Activated T-cell treated with anti-CD3 and anti-CD28 coated beads, Interleukin-2, amount 50 U/mL, for 1 hour (primary cell): ENCODE measurements around the gene EPHB2.

Experiments
- DNase-seq: peaks from one replicate; pipeline ENCODE4 v3.0.0-alpha.2; 2020

Gene EPHB2

DNA sequence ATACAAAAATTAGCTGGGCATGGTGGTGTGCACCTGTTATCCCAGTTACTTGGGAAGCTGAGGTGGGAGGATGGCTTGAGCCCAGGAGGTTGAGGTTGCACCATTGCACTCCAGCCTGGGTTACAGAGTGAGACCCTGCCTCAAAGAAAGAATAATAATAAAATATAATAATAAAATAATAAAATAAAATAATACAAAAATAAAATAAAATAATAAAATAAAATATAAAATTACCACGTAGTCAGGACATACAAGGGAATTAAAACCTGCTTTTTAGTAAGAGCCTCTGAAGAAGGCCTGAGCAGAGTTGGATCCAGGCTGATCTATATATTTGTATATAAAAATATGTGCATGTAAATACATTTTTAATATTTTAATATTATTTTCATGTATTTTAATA lies 41.7 kb downstream of the EPHB2 start:
- DNase-seq: no peak

DNA sequence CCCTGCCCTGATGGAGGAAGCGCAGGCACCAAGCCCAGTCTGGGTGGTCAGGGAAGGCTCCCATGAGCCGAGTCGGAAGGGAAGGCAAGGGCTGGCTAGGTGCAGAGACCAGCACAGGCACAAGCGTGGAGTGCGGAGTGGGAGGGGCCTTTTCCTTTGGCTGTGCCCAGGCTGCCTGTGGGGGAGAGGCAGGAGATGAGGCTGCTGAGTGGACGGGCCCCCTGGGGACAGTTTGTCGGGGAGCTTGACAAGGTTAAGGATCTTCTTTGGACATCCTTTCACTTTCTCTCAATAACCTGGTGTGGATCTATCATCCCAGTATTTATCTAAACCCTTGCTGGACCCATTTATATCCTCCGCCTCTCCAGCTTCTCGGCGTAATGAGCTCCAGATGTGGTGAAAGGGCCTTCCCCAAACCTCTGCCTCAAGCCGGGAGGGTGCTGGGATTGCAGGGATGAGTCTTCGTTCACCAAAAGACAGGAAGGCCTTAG lies 42.9 kb downstream of the EPHB2 start:
- DNase-seq: no peak

DNA sequence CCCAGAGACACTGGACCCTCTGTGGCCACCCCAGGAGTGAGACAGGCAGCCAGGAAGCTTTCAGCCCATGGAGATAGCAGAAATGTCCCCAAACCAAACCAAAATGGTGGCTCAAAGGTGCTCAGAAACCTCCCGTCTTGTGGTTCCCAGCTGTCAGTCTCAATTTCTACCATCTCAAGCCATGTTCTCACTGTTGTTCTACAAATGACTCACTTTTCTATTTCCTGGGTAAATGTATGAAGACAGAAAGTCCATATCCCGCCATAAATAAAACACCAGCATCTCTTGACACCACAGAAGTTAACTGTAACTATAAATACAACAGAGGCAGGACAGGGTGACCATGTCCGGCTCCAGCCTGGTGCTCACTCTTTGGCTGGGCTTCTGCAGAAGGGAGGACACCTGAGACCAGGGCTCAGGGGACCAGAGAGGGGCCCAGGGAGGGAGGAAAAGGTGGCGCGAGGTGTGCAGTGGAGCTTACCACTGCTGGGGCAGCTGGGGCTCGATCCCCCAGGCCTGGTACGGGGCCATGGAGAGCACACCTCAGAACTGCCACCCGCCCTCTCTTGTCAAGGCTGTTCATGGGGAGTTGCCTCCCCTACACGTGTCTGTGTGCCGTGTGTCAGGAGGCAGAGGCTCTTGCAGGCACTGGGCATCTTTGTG lies 43.6 kb downstream of the EPHB2 start:
- DNase-seq: no peak

DNA sequence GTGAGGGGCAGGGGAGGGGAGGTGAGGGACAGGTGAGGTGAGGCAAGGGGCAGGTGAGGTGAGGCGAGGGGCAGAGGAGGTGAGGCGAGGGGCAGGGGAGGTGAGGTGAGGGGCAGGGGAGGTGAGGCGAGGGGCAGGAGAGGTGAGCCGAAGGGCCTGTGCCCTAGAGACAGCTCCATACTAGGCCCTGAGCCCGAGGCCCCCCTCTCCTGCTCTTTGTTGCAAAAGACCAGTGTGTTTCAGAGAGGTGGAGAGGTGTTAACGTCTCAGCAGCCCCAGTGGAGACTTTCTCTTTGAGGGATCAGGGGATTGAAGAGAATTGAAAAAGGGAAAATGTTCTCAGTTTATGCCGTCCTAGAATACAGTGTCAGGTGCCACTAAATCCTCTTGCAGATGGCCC lies 44.2 kb downstream of the EPHB2 start:
- no peak for DNase-seq

DNA sequence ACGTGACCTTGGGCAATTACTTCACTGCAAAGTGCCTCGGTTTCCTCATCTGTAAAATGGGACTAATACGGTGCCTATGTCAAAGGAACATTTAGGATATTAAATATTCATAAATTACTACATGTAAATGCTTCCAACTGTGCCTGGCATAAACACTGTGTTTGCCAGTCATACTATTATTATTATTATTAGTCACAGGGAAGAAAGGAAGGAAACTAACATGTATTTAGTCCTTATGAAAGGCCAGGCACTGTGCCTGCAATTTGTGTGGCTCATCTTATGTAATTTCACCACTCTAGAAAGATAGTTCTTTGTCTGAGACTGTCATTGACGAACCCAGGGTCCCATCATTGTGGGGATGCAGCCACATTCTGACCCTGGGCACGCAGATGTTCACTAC lies 45.0 kb downstream of the EPHB2 start:
- DNase-seq: no peak

DNA sequence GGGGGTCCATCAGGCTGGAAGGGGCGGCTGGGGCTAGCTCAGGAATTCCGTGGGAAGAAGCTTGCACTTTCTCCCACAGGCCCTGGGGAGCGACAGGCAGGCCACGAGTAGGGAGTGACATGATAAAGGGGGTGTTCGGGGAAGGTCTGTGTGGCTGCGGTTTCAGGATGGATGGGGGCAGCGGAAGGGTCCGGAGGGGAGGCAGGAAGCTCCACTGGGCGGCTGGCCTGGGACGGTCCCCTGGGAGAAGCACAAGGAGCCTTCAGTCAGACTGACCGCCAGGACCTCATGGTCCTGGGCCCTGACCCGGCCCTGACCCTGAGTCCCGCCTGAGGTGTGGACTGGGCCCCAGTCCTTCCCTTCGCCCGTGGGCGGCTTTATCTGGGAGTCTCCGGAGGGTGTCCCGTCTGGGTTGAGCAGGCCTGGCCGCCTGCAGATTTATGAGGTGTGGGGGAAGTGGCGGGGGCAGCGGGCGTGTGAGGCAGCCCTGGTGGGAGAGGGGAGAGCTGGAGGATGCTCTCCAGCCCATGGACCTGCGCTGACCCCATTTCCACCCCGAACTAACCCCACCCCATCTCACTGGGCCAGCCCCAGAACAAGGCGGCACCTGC lies 45.6 kb downstream of the EPHB2 start:
- DNase-seq: no peak

DNA sequence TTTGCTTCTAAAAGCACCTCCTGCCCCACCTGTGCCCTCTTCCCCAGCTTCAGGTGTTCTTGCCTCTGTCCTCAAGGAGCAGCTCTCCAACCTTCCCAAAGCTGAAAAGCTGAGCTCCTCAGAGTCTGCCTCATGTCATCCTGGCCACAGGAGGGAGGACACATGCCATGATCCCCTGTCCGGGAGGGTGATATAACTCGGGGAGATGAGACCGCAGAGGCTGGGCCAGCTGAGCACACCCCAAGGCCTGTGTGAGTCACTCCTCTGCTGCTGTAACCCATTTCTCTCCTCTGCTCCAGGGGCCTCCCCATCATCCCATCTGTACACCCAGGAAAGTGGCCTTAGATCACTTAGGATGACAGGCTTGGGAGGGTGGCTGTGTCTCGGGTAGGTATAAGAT lies 49.8 kb downstream of the EPHB2 start:
- no peak for DNase-seq

DNA sequence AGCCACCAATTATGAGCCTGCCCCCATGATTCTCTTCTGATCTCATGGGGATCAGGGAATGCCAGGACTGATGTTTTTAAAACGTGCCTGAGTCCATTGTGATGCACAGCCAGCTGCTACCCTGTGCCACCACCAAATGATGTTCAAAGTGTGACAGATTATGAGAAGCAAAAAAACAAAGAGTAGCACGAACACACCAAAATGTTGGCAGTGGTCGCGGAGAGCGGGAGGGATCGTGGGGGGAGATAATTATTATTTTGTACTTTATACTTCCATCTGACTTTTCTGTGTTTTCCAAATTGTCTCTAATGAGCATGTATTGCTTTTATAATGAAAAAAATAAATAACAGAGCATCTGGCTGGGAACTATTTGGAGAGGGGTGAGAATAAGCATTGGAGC lies 50.5 kb downstream of the EPHB2 start:
- DNase-seq: no peak

DNA sequence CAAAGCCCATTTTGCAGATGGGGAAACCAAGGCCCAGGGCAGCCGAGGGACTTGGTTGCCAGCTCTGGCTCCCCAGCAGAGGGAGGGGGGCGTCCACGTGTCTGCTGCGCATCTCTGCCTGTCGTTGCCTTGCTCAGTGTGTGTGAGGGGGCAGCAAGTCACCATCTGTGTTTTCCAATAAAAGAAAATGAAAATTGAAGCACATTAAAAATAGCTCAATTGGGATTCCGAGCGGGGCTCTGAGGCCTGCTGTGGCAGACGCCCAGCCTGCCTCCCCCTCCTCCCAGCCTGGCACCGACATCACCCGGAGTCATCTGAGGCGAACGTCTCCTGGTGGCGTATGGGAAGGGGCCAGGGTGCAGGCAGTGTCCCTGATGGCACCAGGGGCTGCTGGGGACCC lies 51.2 kb downstream of the EPHB2 start:
- no peak for DNase-seq

DNA sequence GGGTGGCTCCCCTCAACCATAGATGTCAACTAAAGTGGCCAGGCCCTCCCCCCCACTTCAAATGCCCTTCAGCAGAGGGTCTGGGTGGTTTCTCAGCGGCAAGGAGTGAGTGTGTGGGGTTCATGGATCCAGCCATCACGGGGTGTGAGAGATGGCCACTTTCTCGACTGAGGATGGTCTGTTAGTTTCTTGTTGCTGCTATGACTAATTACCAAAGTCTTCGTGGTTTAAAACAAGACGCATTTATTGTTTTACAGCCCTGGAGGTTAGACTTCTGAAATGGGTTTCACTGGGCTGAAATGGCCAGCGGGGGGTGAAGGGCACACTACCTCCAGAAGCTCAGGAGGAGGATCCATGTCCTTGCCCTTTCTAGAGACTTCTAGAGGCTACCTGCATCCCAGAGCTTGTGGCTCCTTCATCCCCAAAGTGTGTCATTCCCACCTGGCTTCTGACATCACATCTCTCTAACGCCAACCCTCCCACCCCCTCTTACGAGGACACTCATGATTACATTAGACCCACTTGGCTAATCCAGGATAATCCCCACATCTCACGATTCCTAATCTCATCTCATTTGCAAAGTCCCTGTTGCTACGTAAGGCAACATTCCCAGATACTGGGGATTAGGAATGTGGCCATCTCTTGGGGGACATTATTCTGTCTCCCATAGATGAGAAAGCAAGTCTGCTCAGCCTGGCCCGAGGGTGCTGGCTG lies 53.0 kb downstream of the EPHB2 start:
- DNase-seq: no peak

DNA sequence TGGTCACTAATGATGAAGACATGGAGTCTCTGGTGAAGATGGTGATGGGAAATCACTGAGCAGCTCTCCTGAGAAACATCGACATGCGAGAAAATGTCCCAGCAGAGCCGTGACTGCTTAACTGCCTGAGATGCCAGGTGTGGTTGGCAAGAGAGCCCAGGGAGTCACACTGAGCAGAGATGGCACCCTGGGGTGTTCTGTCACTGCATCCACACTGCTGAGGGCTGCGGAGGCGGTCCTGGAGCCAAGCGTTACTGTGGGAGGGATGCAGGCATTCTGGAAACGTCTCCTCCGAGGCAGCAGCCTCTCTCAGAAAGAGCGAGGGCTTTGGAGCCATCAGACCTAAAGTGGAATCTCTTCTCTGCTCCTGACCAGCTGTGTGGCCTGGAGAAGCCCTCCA lies 57.2 kb downstream of the EPHB2 start:
- no peak for DNase-seq

DNA sequence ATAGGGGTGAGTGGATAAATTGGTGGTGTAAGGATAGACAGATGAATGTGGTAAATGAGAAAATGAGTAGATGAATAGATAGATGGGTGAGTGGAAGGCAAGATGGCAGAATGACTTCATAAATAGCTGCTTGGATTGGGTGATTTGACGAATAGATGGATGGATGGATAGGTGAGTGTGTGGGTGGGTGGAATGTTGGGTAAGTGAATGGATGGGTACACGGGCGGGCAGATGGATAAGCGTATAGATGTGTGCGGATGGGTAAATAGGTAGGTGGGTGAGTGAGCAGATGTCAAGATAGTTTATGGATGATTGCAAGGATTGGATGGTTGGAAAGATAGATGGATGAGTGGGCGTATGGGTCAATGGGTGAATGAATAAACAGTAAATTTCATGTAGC lies 59.3 kb downstream of the EPHB2 start:
- DNase-seq: no peak

DNA sequence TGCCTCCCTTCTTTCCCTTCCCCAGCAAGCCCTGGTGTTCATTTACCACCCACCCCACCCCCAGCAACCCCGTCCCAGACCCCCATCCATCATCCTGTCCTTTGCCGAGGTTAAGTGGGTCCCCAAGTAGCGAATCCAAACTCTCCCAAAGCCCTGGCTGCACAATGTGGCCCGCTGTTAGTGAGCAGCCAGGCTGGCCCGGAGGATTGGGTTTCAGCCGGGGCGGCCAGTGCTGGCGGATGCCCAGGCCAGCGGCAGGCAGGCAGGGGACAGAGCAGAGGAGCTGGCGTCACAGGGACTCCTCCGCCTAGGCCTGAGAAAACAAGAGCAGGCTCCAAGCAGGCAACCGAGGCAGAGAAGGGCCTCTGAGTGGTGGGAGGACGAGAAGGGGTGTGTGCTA lies 61.4 kb downstream of the EPHB2 start:
- DNase-seq: no peak

DNA sequence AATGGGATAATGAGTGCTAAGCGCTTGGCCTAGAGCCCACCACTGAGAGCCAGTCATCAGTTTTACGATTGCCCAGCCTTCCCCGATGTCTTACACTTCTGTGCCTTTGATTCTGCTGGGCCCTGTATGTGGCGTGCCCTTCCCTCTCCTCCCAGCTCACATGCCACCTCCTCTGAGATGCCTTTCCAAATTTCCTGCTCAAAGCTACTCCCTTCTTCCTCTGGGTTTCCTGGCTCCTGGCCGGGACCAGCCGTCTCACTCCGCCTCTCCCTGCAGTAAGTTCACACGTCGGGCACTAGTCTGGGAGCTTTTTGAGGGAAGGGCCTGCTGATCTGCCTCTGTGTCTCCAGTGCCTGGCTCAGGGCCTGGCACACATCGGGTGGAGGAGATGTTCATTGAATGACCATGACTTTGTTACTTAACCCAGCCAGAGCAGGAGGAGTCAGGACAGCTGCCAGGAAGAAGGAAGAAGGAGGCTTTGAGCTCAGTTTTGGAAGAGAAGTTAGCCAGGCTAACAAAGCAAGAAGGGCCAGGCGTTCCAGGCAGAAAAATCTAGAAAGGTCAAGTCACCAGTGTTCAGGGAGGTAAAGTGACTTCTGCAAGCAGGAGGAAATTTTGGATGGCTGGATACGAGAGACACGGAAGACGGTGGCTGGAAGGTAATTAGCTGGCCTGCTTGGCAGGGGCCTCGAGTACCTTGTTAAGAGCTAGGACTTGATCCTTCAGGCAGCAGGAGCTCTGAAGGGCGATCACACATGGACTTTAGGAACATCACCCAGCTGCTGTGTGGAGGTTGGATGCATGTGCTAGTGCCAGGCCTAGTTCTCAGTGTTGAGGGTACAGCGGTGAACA lies 63.6 kb downstream of the EPHB2 start:
- DNase-seq: no peak

DNA sequence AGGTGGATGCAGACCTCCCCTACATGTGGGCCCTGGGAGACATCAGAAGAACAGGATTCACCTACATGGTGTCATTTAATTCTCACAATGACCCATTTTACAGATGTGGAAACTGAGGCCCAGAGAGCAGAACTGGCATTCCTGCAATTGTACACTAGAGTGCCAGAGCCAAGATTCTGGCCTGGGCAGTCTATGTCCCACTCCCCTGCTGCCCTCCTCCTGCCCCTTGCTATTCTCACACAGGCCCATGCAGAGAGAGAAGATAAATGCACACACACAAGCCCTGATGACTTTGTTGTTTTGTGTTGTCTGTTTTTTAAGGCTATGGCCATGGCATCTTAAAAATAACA lies 64.2 kb downstream of the EPHB2 start:
- DNase-seq: no peak

DNA sequence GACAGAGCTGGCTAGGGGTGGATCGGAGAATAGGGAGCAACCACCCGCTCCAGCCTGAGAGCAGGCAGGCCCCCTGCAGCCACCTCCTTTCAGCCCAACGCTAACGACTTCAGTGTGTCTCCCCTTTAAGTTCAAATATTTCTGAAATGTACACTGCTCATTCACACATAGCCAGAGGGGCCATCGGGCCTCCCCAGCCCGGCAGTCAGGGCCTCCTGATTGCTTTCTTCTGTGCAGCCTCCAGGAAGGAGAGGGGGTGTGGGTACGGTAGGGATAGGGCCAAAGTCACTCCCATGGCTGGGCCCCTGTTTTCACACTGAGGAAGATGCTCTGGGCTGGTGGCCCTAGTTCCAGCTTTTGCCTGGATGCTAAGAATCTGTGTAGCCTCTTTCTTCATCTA lies 64.8 kb downstream of the EPHB2 start:
- no peak for DNase-seq

DNA sequence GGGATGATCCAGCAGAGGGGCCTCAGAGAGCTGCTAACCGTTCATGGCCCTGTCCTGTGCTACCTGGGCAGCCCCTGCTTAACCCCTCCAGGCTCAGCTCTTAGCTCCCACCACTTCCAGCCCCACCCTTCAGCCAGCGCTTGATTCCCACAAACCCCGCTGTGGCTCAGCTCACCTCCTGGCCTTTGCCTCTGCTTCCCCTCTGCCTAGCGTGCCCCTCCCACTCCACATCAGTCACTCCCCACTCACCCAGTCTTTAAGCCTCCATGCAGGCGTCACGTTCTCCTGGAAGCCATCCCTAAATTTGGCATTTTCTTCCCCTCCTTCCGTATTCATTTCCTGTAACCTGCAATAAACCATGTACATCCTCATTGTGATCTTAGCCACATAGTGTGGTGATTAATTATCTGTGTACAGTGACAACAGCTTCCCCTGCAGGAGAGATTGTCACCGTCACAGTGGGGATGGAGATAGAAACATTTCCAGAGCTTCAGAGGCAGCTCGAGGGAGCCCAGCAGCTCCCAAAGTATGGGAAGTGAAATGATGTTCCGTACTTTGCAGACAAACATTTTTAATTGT lies 65.5 kb downstream of the EPHB2 start:
- DNase-seq: no peak

DNA sequence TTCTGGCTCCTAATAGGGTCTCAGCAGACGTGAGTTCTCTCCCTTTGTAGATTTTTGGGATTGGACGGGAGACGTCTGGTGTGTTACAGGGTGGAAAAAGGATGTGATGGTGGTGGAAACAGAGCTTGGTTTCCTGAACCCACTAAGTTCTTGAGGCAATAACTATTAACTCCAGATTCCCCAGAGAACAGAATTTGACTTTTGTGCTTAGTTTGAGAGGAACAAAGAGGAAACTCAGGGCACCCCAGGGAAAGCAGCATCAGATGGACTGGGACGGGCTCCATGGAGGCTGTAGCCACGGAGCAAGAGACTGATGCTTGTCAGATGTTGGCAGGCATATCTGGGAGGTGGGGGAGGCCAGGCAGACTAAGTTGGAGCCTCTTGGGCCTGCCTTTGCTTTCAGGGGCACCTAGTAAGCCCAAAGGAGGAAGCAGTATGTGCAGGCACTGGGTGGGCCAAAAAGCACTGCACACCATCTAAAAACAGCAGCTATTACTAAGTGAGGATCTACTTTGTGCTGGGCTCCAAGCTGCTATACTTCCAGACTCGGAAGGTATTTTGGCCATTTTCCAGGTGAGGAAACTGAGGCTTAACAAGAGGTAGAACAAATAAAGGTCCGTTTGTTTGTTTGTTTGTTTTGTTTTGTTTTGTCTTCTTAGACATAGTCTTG lies 66.9 kb downstream of the EPHB2 start:
- no peak for DNase-seq

DNA sequence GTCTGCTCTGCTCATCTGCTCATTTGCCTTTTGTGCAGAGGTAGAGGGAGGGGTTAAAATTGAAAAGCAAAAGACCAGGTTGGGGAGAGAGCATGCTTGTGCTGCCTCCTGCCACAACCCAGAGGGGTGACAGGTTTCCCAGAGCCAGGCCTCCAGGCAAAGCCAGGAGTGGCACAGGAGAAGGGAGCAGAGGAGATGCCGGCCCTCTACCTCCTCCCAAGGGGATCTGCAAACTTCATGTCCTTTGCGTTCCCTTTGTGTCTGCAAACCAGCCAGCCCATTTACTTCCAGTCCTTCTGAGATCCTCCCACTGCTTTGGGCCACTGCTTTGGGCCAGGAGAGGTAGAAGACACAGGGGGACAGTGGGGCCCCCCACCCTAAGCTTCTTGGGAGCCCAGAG lies 67.8 kb downstream of the EPHB2 start:
- DNase-seq: no peak

DNA sequence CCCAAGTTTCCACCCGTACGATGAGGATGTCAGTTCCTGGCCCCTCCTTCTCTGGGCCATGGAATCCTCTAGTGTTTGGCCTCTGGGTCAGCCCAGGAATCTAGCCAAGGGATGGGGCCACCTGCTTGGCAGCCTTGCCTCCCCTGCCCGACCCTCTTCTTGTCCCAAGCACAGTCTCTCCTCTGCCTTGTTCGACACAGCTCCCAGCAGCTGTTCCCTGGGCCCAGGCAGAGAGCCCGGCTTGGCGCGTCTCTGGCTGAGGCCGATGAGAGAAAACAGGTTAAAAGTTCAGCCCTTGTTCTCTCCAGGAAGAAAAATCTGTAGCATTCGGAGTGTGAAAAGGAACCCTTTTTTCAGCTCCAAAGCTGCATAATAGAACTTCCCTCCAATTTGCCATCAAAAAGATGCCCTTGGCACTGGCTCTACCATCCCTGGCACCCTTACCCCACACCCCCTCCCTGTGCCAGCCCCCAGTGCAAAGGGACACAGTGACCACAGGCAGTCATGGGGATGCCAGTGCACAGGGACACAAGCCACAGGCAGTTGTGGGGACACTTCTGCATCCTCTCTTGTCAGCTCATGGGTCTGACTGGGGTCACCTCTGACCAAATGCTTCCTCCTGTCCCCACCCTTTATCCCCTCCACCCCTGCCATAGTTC lies 68.4 kb downstream of the EPHB2 start:
- no peak for DNase-seq

DNA sequence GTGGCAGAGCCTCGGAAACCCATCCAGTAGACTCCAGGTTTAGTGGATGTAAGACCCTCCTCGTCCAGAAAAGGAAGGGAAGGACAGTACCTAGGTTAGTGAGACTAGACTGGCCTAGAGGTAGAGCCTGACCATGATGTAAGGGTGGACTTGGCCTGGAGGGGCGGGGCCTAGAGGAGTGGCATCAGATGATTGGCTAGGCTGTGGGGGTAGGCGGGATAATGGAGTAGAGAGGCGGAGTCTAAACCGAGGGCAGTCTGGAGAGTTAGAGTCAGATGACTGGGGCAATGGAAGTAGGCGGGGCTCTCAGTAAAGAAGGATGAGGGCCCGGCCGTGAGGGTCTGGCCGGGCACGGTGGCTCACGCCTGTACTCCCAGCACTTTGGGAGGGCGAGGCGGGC lies 70.1 kb downstream of the EPHB2 start:
- no peak for DNase-seq

DNA sequence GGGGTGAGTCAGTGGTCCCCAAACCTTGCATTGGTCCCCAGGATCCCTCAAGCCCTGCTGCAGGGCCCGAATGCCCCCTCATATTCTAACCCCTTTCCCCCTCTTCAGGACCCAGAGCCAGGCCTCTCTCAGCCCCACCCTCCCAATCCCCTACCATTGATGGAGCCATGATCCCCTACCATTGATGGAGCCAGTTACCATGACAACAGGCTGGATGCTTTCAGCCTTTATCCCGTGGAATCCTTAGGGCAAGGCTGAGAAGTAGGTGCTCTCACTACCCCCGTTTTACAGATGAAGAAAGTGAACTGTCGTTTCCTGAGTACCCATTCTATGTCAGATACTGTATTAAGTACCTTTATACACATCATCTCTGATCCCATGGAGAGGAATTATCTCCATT lies 70.8 kb downstream of the EPHB2 start:
- no peak for DNase-seq
